ENCODE measurements around the gene CSNK1G2.

CSNK1G2 gene

GRCh38 chr19:1918975-1919374 is 22.0 kb upstream of the CSNK1G2 start:
- DNase-seq = no peak

GRCh38 chr19:1920644-1921043 is 20.3 kb upstream of the CSNK1G2 start:
- no peak for DNase-seq

GRCh38 chr19:1921326-1921725 is 19.6 kb upstream of the CSNK1G2 start:
- no peak for DNase-seq

- no peak for DNase-seq
Measured at GRCh38 chr19:1921825-1922224, 19.1 kb upstream of the CSNK1G2 start.

- no peak for DNase-seq
Measured at GRCh38 chr19:1922803-1923202, 18.2 kb upstream of the CSNK1G2 start.

- DNase-seq = no peak
Measured at GRCh38 chr19:1923319-1923718, 17.7 kb upstream of the CSNK1G2 start.

GRCh38 chr19:1924320-1924961 is 16.5 kb upstream of the CSNK1G2 start:
- DNase-seq = no peak

- DNase-seq = no peak
Measured at GRCh38 chr19:1925544-1925943, 15.4 kb upstream of the CSNK1G2 start.

- peak in 11 of 14 donors; percentile 12 to 79 (median 39) for DNase-seq
Measured at GRCh38 chr19:1929021-1929742, 11.8 kb upstream of the CSNK1G2 start.

GRCh38 chr19:1931445-1931844 is 9.5 kb upstream of the CSNK1G2 start:
- no peak for DNase-seq

GRCh38 chr19:1932395-1932794 is 8.6 kb upstream of the CSNK1G2 start:
- DNase-seq = no peak

- no peak for DNase-seq
Measured at GRCh38 chr19:1933244-1933643, 7.7 kb upstream of the CSNK1G2 start.

- DNase-seq = no peak
Measured at GRCh38 chr19:1933942-1934341, 7.0 kb upstream of the CSNK1G2 start.

- DNase-seq = peak in 11 of 14 donors; percentile 3 to 88 (median 40)
Measured at GRCh38 chr19:1935484-1936208, 5.3 kb upstream of the CSNK1G2 start.

GRCh38 chr19:1936430-1936829 is 4.5 kb upstream of the CSNK1G2 start:
- no peak for DNase-seq

GRCh38 chr19:1936916-1937610 is 3.9 kb upstream of the CSNK1G2 start:
- DNase-seq = no peak

- no peak for DNase-seq
Measured at GRCh38 chr19:1938071-1938470, 2.9 kb upstream of the CSNK1G2 start.

- peak in 13 of 14 donors; percentile 17 to 71 (median 61) for DNase-seq
Measured at GRCh38 chr19:1942078-1942933, 1.3 kb downstream of the CSNK1G2 start.

GRCh38 chr19:1942934-1943555 is 2.1 kb downstream of the CSNK1G2 start:
- peak in 4 of 14 donors; percentile 10 to 40 (median 30) for DNase-seq

- no peak for DNase-seq
Measured at GRCh38 chr19:1943661-1944087, 2.7 kb downstream of the CSNK1G2 start.
